Measurements from ENCODE around the gene SMARCA5. TPM values are rescaled to one million over a fixed set of nuclear protein-coding genes. Genes with fewer than 3 reads are reported as not detected.

The SMARCA5 gene
- total and polyA plus RNA-seq, 4 donors, result 6.8 to 34.7 (median 12.6) TPM

DNA sequence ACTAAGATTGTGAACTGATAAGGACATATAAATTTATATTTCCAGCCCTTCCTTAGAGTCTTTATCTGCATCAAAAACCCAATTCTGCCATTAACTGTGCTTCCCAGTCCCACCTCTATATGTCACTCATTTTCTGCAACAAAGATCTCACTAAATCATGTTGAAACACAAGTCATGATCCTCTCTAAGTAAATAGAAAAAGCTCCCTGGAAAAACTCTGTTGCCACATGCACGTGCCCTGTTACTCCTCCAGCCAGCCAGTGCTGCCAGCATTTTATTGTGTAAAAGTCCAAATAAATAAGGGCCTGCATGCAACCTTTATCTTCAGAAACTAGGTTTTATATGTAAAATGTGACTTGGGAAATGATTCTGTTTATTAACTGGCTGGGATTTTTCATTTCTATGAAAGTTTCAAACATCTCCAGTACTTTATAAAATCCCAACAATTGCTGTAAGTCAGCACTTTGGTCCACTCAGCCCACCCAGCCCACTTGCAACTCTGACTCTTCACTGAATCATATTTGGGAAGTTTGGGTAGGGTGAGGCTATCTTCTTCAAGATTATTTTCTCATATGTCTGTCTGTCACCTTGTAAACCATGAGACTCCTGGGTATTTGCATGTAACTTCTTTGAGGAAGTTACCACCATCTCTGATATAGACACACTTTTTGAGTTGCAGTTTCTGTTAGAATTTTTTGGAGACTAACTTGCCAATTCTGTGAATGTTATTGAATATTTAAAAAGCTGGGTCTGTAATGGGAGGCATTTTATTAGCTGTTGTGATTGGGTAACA, 40.0 kb upstream of the SMARCA5 start:
- no peak overlapping the region for H3K4me3 ChIP-seq (ENCODE audit: low read depth in 1 of 3, low read length in 3 of 3)
- TF ChIP-seq SP1 (IDR thresholded peaks at IDR 0.05) (peak; percentile 46), RXRA (IDR thresholded peaks at IDR 0.05) (peak; percentile 45 to 75), YY1 (IDR thresholded peaks at IDR 0.05) (peak; percentile 57), EGR1 (IDR thresholded peaks at IDR 0.05; ENCODE audit: low read depth in 2 of 2) (peak in 1 of 2 donors; percentile 62), JUND (IDR thresholded peaks at IDR 0.05) (peak in 1 of 2 donors; percentile 65), HNF4G (IDR thresholded peaks at IDR 0.05) (no peak), FOXA2 (IDR thresholded peaks at IDR 0.05) (peak; percentile 69), TAF1 (conservative IDR thresholded peaks at IDR 0.05) (no peak), HNF4A (conservative IDR thresholded peaks at IDR 0.05) (peak; percentile 76 to 78), GABPA (IDR thresholded peaks at IDR 0.05 in 1 of 2, conservative IDR thresholded peaks at IDR 0.05 in 1 of 2) (peak in 1 of 2 donors; percentile 22), FOXA1 (IDR thresholded peaks at IDR 0.05) (peak; percentile 12), NR2F2 (IDR thresholded peaks at IDR 0.05) (no peak), RAD21 (IDR thresholded peaks at IDR 0.05) (peak; percentile 62 to 64)
- TF ChIP-seq, protein P1, sequence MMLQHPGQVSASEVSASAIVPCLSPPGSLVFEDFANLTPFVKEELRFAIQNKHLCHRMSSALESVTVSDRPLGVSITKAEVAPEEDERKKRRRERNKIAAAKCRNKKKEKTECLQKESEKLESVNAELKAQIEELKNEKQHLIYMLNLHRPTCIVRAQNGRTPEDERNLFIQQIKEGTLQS (IDR thresholded peaks at IDR 0.05), result peak; percentile 21
- TF ChIP-seq, protein P2, sequence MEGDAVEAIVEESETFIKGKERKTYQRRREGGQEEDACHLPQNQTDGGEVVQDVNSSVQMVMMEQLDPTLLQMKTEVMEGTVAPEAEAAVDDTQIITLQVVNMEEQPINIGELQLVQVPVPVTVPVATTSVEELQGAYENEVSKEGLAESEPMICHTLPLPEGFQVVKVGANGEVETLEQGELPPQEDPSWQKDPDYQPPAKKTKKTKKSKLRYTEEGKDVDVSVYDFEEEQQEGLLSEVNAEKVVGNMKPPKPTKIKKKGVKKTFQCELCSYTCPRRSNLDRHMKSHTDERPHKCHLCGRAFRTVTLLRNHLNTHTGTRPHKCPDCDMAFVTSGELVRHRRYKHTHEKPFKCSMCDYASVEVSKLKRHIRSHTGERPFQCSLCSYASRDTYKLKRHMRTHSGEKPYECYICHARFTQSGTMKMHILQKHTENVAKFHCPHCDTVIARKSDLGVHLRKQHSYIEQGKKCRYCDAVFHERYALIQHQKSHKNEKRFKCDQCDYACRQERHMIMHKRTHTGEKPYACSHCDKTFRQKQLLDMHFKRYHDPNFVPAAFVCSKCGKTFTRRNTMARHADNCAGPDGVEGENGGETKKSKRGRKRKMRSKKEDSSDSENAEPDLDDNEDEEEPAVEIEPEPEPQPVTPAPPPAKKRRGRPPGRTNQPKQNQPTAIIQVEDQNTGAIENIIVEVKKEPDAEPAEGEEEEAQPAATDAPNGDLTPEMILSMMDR (IDR thresholded peaks at IDR 0.05; ENCODE audit: low read depth, low read length, missing input control), result peak; percentile 26
- TF ChIP-seq, protein P3, sequence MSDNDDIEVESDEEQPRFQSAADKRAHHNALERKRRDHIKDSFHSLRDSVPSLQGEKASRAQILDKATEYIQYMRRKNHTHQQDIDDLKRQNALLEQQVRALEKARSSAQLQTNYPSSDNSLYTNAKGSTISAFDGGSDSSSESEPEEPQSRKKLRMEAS (IDR thresholded peaks at IDR 0.05), result peak; percentile 61
- TF ChIP-seq, protein P4, sequence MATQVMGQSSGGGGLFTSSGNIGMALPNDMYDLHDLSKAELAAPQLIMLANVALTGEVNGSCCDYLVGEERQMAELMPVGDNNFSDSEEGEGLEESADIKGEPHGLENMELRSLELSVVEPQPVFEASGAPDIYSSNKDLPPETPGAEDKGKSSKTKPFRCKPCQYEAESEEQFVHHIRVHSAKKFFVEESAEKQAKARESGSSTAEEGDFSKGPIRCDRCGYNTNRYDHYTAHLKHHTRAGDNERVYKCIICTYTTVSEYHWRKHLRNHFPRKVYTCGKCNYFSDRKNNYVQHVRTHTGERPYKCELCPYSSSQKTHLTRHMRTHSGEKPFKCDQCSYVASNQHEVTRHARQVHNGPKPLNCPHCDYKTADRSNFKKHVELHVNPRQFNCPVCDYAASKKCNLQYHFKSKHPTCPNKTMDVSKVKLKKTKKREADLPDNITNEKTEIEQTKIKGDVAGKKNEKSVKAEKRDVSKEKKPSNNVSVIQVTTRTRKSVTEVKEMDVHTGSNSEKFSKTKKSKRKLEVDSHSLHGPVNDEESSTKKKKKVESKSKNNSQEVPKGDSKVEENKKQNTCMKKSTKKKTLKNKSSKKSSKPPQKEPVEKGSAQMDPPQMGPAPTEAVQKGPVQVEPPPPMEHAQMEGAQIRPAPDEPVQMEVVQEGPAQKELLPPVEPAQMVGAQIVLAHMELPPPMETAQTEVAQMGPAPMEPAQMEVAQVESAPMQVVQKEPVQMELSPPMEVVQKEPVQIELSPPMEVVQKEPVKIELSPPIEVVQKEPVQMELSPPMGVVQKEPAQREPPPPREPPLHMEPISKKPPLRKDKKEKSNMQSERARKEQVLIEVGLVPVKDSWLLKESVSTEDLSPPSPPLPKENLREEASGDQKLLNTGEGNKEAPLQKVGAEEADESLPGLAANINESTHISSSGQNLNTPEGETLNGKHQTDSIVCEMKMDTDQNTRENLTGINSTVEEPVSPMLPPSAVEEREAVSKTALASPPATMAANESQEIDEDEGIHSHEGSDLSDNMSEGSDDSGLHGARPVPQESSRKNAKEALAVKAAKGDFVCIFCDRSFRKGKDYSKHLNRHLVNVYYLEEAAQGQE (IDR thresholded peaks at IDR 0.05), result peak; percentile 42
- TF ChIP-seq, protein P5, sequence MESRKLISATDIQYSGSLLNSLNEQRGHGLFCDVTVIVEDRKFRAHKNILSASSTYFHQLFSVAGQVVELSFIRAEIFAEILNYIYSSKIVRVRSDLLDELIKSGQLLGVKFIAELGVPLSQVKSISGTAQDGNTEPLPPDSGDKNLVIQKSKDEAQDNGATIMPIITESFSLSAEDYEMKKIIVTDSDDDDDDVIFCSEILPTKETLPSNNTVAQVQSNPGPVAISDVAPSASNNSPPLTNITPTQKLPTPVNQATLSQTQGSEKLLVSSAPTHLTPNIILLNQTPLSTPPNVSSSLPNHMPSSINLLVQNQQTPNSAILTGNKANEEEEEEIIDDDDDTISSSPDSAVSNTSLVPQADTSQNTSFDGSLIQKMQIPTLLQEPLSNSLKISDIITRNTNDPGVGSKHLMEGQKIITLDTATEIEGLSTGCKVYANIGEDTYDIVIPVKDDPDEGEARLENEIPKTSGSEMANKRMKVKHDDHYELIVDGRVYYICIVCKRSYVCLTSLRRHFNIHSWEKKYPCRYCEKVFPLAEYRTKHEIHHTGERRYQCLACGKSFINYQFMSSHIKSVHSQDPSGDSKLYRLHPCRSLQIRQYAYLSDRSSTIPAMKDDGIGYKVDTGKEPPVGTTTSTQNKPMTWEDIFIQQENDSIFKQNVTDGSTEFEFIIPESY (IDR thresholded peaks at IDR 0.05), result peak; percentile 69
- no peaks in the 10 kb centered on the region for H3K9me3 ChIP-seq (ENCODE audit: control insufficient read depth in 4 of 4, low read length in 3 of 4)
- DNase-seq (ENCODE audit: low spot score), result no peak
- peaks cover 0 to 15% (median 4%) of the 10 kb centered on the region in 4 donors for H3K36me3 ChIP-seq (ENCODE audit: control insufficient read depth in 4 of 4, insufficient read depth in 3 of 4, low read depth in 1 of 4, low read length in 3 of 4)
- peaks cover 0 to 4% (median 2%) of the 10 kb centered on the region in 4 donors for H3K4me1 ChIP-seq (ENCODE audit: control insufficient read depth in 4 of 4, insufficient read depth in 4 of 4, low read length in 3 of 4)
- H3K27me3 ChIP-seq (ENCODE audit: control insufficient read depth in 4 of 4, insufficient read depth in 4 of 4, low read length in 3 of 4), result no peaks in the 10 kb centered on the region
- WGBS, result 45% methylated on average over 1 of the region's 1 CpG
- H3K27ac ChIP-seq (ENCODE audit: low read depth in 1 of 2, low read length in 2 of 2), result no peak overlapping the region
- peak overlapping the region in 1 of 2 donors; percentile 14 for H3K9ac ChIP-seq (ENCODE audit: low read depth in 1 of 2, low read length in 2 of 2)

All from liver (tissue), 9 donors.